GM19438 (cell line): ENCODE data around the gene DOCK3.
"Not testable (repeated sequence)": the region's sequence is repeated elsewhere in the genome, so short reads cannot be mapped to it uniquely, and the experiment has no call there.

ENCODE experiments used
- ATAC-seq: cut with Tn5 transposase; IDR thresholded peaks from one replicate; pipeline ENCODE4 v1.9.1; 2021; ENCODE audit warnings: low read depth; ENCODE audit not compliant: unreplicated experiment

Gene DOCK3

GRCh38 chr3:50873376-50874157 is 198.8 kb downstream of the DOCK3 start:
- no peak for ATAC-seq

- not testable (repeated sequence) for ATAC-seq
These were observed 200.1 kb downstream of the DOCK3 start for GRCh38 chr3:50874876-50875275.

GRCh38 chr3:50876947-50877346 is 202.2 kb downstream of the DOCK3 start:
- ATAC-seq = no peak

- not testable (repeated sequence) for ATAC-seq
These were observed 208.0 kb downstream of the DOCK3 start for GRCh38 chr3:50882733-50883132.

- ATAC-seq = no peak
These were observed 209.0 kb downstream of the DOCK3 start for GRCh38 chr3:50883755-50884154.

GRCh38 chr3:50885070-50885850 is 210.5 kb downstream of the DOCK3 start:
- ATAC-seq = no peak

GRCh38 chr3:50890688-50891344 is 216.1 kb downstream of the DOCK3 start:
- no peak for ATAC-seq

- not testable (repeated sequence) for ATAC-seq
These were observed 226.4 kb downstream of the DOCK3 start for GRCh38 chr3:50901097-50901496.

GRCh38 chr3:50912746-50913145 is 238.0 kb downstream of the DOCK3 start:
- no peak for ATAC-seq

GRCh38 chr3:50913260-50913659 is 238.5 kb downstream of the DOCK3 start:
- ATAC-seq = no peak

GRCh38 chr3:50922071-50922470 is 247.3 kb downstream of the DOCK3 start:
- not testable (repeated sequence) for ATAC-seq

- ATAC-seq = no peak
These were observed 249.2 kb downstream of the DOCK3 start for GRCh38 chr3:50923955-50924354.

- ATAC-seq = no peak
These were observed 249.9 kb downstream of the DOCK3 start for GRCh38 chr3:50924638-50925037.

GRCh38 chr3:50926868-50927267 is 252.1 kb downstream of the DOCK3 start:
- ATAC-seq = no peak

GRCh38 chr3:50930371-50931208 is 255.9 kb downstream of the DOCK3 start:
- ATAC-seq = no peak

GRCh38 chr3:50932918-50933317 is 258.2 kb downstream of the DOCK3 start:
- not testable (repeated sequence) for ATAC-seq

- no peak for ATAC-seq
These were observed 261.7 kb downstream of the DOCK3 start for GRCh38 chr3:50936389-50936788.

GRCh38 chr3:50947419-50947818 is 272.7 kb downstream of the DOCK3 start:
- ATAC-seq = no peak

- ATAC-seq = no peak
These were observed 275.9 kb downstream of the DOCK3 start for GRCh38 chr3:50950591-50950990.

- no peak for ATAC-seq
These were observed 279.2 kb downstream of the DOCK3 start for GRCh38 chr3:50953825-50954414.
